H1 (cell line): ENCODE measurements around the gene TCF7L2.

Experiments used
- EZH2 ChIP-seq: fragments of 200-600 bp; sonication (generic); IDR thresholded peaks from 2 replicates; pipeline ENCODE4 v1.7.1; 2012; ENCODE audit warnings: low read depth, mild to moderate bottlenecking, moderate library complexity, low read length, inconsistent platforms; ENCODE audit not compliant: severe bottlenecking
- HDAC6 ChIP-seq: IDR thresholded peaks from one replicate; pipeline ENCODE4 v1.7.1; 2012; ENCODE audit warnings: low read depth, mild to moderate bottlenecking, inconsistent platforms, low read length, moderate library complexity
- TF ChIP-seq, protein P1 (sequence below): IDR thresholded peaks from 2 replicates; pipeline ENCODE4 v1.6.1; 2011; ENCODE audit warnings: low read length, improper control_type of control experiment

GRCh38 chr10:112963835-112964234 is 13.8 kb downstream of the TCF7L2 start:
- TF ChIP-seq, protein P1, sequence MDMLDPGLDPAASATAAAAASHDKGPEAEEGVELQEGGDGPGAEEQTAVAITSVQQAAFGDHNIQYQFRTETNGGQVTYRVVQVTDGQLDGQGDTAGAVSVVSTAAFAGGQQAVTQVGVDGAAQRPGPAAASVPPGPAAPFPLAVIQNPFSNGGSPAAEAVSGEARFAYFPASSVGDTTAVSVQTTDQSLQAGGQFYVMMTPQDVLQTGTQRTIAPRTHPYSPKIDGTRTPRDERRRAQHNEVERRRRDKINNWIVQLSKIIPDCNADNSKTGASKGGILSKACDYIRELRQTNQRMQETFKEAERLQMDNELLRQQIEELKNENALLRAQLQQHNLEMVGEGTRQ = no peak
- TF ChIP-seq HDAC6 (no peak), EZH2 (no peak)
